Nephron progenitor cell (in vitro differentiated cells): ENCODE data around the gene PTK6.

ENCODE experiments used
- DNase-seq: peaks from one replicate; pipeline ENCODE4 v3.0.0; 2021
- H3K27ac Mint-ChIP-seq: 2 replicates; pipeline ENCODE4 v1.8.0; 2021; ENCODE audit warnings: mild to moderate bottlenecking, moderate library complexity, mixed read lengths
- H3K27me3 Mint-ChIP-seq: 2 replicates; pipeline ENCODE4 v1.8.0; 2021; ENCODE audit warnings: mild to moderate bottlenecking, low read depth, mixed read lengths; ENCODE audit not compliant: poor library complexity
- H3K36me3 Mint-ChIP-seq: 2 replicates; pipeline ENCODE4 v1.8.0; 2021; ENCODE audit warnings: low read depth, mixed read lengths
- H3K4me1 Mint-ChIP-seq: 2 replicates; pipeline ENCODE4 v1.8.0; 2021; ENCODE audit warnings: mixed read lengths
- H3K4me3 Mint-ChIP-seq: 2 replicates; pipeline ENCODE4 v1.8.0; 2021; ENCODE audit warnings: mild to moderate bottlenecking, moderate library complexity, mixed read lengths
- H3K9me3 Mint-ChIP-seq: 2 replicates; pipeline ENCODE4 v1.8.0; 2021; ENCODE audit warnings: mild to moderate bottlenecking, moderate library complexity, mixed read lengths
- CTCF ChIP-seq: fragments of 200-600 bp; sonication (generic); IDR thresholded peaks from 2 replicates; pipeline ENCODE4 v1.5.0; 2021; ENCODE audit warnings: antibody characterized with exemption

Gene PTK6

GRCh38 chr20:63554361-63555278 lies 17.4 kb upstream of the PTK6 start:
- no peak for DNase-seq
- Mint-ChIP-seq H3K36me3 (no peaks in the 10 kb centered on the region), H3K4me3 (peak overlapping the region; percentile 76), H3K27ac (no peak overlapping the region), H3K9me3 (no peaks in the 10 kb centered on the region), H3K27me3 (peaks cover 17% of the 10 kb centered on the region), H3K4me1 (peaks cover 20% of the 10 kb centered on the region)
- no peak for TF ChIP-seq CTCF

GRCh38 chr20:63553933-63554290 lies 16.7 kb upstream of the PTK6 start, which contains the start of gene FNDC11:
Gene FNDC11, plus strand, starts transcription at chr20:63554159. Its CDS starts 1,505 bp downstream, at chr20:63555664.
- Mint-ChIP-seq H3K36me3 (no peaks in the 10 kb centered on the region), H3K4me3 (peak within 1 kb of the TSS; percentile 76), H3K27ac (no peak within 1 kb of the TSS), H3K9me3 (no peaks in the 10 kb centered on the region), H3K4me1 (peaks cover 20% of the 10 kb centered on the region), H3K27me3 (peaks cover 21% of the 10 kb centered on the region)
- DNase-seq: peak; percentile 81
- TF ChIP-seq CTCF: no peak

GRCh38 chr20:63553251-63553932 lies 16.2 kb upstream of the PTK6 start:
- H3K27me3 Mint-ChIP-seq: peaks cover 26% of the 10 kb centered on the region
- no peak overlapping the region for H3K27ac Mint-ChIP-seq
- DNase-seq: peak; percentile 96
- H3K9me3 Mint-ChIP-seq: no peaks in the 10 kb centered on the region
- H3K4me1 Mint-ChIP-seq: peaks cover 20% of the 10 kb centered on the region
- H3K4me3 Mint-ChIP-seq: peak overlapping the region; percentile 76
- TF ChIP-seq CTCF: no peak
- H3K36me3 Mint-ChIP-seq: no peaks in the 10 kb centered on the region

GRCh38 chr20:63552481-63553249 lies 15.5 kb upstream of the PTK6 start:
- Mint-ChIP-seq H3K27me3 (peaks cover 26% of the 10 kb centered on the region), H3K4me3 (peak overlapping the region; percentile 28), H3K27ac (no peak overlapping the region), H3K36me3 (no peaks in the 10 kb centered on the region), H3K4me1 (peaks cover 20% of the 10 kb centered on the region), H3K9me3 (no peaks in the 10 kb centered on the region)
- DNase-seq: no peak
- no peak for TF ChIP-seq CTCF

- H3K4me1 Mint-ChIP-seq: peaks cover 14% of the 10 kb centered on the region
- no peak overlapping the region for H3K27ac Mint-ChIP-seq
- H3K9me3 Mint-ChIP-seq: no peaks in the 10 kb centered on the region
- DNase-seq: no peak
- peaks cover 23% of the 10 kb centered on the region for H3K27me3 Mint-ChIP-seq
- H3K36me3 Mint-ChIP-seq: no peaks in the 10 kb centered on the region
- H3K4me3 Mint-ChIP-seq: no peak overlapping the region
- TF ChIP-seq CTCF: no peak
Observed at GRCh38 chr20:63551068-63551467, 13.9 kb upstream of the PTK6 start.
